Subcutaneous adipose tissue (tissue), 4 donors: ENCODE data around the gene ADCY6. TPM values are rescaled to one million over a fixed set of nuclear protein-coding genes. Genes with fewer than 3 reads are reported as not detected.

Experiments used
- small RNA-seq: library from RNA; depleted of rRNA; stranded (forward); fragments of <200 nt; gene quantifications from one replicate; pipeline ENCODE3, GENCODE V24; 2016
- total RNA-seq, 4 donors: library from RNA; depleted of rRNA; stranded (reverse); fragments of >200 nt; gene quantifications; one replicate each; pipeline ENCODE4 v1.1.0, GENCODE V29; 2016
- TF ChIP-seq, protein P1 (sequence below): fragments of 450-650 bp; IDR thresholded peaks from one replicate; pipeline ENCODE4 v1.5.1; 2016; ENCODE audit warnings: low read depth, mild to moderate bottlenecking, control low read depth, antibody characterized with exemption, moderate library complexity

ADCY6 gene
- total RNA-seq, 4 donors from 2014 or later = 30.8 to 144 (median 55.9) TPM

DNA sequence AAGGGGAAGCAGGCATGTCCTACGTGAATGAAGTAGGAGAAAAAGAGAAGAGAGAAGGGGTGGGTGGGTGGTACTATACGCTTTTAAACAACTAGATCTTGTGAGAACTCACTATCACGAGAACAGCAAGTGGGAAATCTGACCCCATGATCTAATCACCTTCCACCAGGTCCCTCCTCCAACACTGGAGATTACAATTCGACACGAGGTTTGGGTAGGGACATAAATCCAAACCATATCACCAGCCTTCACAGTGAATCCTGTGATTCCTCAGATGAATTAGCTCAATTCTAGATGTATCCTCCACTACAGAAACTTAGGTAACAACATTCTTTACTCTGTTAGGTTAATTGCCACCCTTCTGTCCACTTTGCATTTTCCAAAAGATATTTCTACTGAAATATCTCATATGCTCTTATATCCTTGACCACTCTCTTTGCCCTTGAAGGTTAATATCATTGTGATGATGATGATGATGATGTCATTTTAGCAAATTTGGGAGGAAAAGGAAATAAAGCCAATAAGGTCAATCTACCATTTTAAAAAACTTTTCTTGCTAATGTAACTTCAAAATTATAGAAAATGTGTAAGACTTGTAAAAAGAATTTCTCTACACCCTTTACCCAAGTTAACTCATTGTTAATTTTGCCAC is 49.1 kb downstream of the ADCY6 start:
- TF ChIP-seq, protein P1, sequence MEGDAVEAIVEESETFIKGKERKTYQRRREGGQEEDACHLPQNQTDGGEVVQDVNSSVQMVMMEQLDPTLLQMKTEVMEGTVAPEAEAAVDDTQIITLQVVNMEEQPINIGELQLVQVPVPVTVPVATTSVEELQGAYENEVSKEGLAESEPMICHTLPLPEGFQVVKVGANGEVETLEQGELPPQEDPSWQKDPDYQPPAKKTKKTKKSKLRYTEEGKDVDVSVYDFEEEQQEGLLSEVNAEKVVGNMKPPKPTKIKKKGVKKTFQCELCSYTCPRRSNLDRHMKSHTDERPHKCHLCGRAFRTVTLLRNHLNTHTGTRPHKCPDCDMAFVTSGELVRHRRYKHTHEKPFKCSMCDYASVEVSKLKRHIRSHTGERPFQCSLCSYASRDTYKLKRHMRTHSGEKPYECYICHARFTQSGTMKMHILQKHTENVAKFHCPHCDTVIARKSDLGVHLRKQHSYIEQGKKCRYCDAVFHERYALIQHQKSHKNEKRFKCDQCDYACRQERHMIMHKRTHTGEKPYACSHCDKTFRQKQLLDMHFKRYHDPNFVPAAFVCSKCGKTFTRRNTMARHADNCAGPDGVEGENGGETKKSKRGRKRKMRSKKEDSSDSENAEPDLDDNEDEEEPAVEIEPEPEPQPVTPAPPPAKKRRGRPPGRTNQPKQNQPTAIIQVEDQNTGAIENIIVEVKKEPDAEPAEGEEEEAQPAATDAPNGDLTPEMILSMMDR = no peak

DNA sequence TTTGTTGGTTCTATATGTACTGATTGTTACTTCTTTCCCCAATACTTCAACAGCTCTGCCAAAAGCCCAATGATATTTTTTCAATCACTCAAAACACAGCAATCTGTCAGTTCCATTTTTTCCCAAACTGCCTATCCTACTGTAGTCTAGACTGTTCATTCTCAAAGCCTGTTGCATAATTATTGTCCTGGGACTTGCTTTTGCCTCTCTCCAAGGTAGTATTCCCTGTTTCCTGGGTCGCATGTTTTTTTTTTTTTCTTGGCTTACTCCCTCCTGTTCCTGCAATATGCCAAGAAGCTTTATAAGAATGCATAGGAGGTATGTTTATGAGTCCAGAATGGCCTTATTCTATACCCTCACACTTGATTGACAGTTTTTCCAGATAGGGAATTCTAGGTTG is 52.4 kb downstream of the ADCY6 start:
- TF ChIP-seq, protein P1 = no peak

DNA sequence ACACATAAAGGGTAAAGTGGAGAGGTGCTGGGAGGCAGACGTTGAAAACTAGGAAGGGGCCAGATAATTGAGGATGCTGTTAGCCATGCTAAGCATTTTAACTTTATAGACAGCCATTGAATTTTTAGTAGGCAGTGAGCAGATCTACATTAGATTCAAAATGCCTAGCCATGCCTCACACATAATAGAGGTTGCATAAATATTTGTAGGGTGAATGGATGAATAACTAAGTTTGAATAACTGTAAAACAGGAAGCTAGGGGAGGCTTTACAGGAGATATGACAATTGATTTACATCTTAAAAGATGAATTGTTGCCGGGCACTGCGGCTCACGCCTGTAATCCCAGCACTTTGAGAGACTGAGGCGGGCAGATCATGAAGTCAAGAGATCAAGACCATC is 60.1 kb downstream of the ADCY6 start:
- TF ChIP-seq, protein P1 = no peak

DNA sequence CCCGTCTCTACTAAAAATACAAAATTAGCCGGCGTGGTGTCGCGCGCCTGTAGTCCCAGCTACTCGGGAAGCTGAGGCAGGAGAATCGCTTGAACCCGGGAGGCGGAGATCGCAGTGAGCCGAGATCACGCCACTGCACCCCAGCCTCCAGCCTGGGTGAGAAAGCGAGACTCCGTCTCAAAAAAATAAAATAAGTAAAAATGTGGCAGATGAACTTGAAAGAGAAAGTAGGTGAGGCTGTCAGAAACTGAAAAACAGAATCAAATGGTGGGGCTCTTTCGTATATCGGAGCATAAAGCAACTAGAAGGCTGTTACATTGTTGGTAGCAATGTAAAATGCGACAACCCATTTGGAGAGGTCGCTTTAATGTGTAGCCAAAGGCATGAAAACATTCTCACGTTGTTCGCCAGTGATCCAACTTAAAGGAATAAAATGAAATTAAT is 71.6 kb downstream of the ADCY6 start:
- TF ChIP-seq, protein P1 = no peak

DNA sequence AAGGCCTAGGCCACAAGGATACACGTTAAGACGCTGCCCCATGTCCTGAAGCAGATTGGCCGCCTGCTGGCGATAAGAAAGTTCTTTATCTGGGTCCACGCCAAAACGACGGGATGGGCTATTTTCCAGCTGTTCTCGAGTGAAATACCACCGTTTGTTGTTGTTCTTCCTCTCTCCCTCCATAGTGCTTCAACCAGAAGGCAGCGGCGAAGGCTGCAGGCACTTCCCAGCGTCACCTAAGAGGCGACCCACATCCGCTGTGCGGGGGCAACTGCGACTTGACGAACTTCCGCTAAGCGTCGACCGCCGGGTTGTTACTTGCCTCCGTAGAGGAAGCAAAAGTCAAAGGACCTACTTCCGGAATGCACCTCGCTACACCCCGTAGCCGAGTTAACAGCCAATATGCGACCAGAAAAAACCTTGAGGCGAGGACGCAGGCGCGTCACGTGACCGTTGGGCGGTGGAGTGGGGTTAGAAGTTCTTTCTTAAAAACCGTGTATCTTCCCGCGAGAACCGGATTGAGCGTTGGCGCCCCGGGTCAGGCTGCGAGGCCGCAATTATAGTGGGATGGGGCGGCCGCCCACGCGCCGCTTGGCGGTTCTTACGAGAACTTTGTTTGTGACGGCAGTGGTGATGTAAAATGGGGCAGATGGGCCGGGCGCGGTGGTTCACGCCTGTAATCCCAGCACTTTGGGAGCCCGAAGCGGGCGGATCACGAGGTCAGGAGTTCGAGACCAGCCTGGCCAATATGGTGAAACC is 72.2 kb downstream of the ADCY6 start, which contains the start of gene CCNT1:
TSS of gene CCNT1 (minus strand) at position 215 of the 759 bp plus-strand sequence. CDS start at position 183, 32 bp downstream.
- TF ChIP-seq, protein P1 = no peak

Small RNAs within 50 kb of the gene (small RNA-seq; reads per million reads assigned to genes)
- not detected for gene MIR4701
- 0.49 reads per million for gene RF00019

Other genes with a start within 250 kb of the ADCY6 start
- gene LALBA, start 219.0 kb downstream of the ADCY6 start, total RNA-seq = not detected
- 10 to 100 TPM; 31.1 to 61.6 (median 39.0) TPM for gene KANSL2, start 106.9 kb downstream of the ADCY6 start, total RNA-seq
- 10 to 100 TPM; 22.6 to 41.6 (median 28.1) TPM for gene CCNT1, start 72.4 kb downstream of the ADCY6 start, total RNA-seq
- 10 to 100 TPM in 1 of 4 donors, 1 to 10 TPM in 3; 2.4 to 12.4 (median 6.4) TPM for gene CACNB3, start 29.4 kb upstream of the ADCY6 start, total RNA-seq
- gene DDX23, start 63.1 kb upstream of the ADCY6 start, total RNA-seq = 10 to 100 TPM; 37.0 to 65.7 (median 52.6) TPM
- gene RND1, start 76.8 kb upstream of the ADCY6 start, total RNA-seq = 1 to 10 TPM in 1 of 4 donors, under 1 TPM in 2, not detected in 1; 0.17 to 2.6 (median 0.98) TPM
- 1 to 10 TPM; 3.0 to 6.8 (median 5.3) TPM for gene FKBP11, start 136.4 kb upstream of the ADCY6 start, total RNA-seq
- 10 to 100 TPM; 39.9 to 58.4 (median 48.5) TPM for gene ARF3, start 168.4 kb upstream of the ADCY6 start, total RNA-seq
- gene WNT10B, start 182.6 kb upstream of the ADCY6 start, total RNA-seq = 1 to 10 TPM in 1 of 4 donors, not detected in 3; 1.3 TPM
- gene WNT1, start 189.2 kb upstream of the ADCY6 start, total RNA-seq = not detected
- gene DDN, start 210.3 kb upstream of the ADCY6 start, total RNA-seq = not detected
- 10 to 100 TPM; 57.7 to 67.4 (median 59.7) TPM for gene PRKAG1, start 229.7 kb upstream of the ADCY6 start, total RNA-seq